ENCODE measurements around the gene SP7.
A peak's percentile ranks its signal among the peaks of the same experiment; 100 is the strongest.

- peak; percentile 64 for TF ChIP-seq CTCF (conservative IDR thresholded peaks at IDR 0.05; ENCODE audit: low read length)
- no peak for TF ChIP-seq EZH2phosphoT487 (IDR thresholded peaks at IDR 0.05; ENCODE audit: borderline replicate concordance)
These were observed 45.8 kb upstream of the SP7 start for GRCh38 chr12:53381731-53382630.

All from Loucy (cell line).